ENCODE measurements around the gene TPM3.
"Not testable (repeated sequence)": the region's sequence is repeated elsewhere in the genome, so short reads cannot be mapped to it uniquely, and the experiment has no call there.

TPM3 gene

GRCh38 chr1:154166207-154166606, 25.7 kb downstream of the TPM3 start:
- DNase-seq, result no peak

- no peak for DNase-seq
Observed at GRCh38 chr1:154159554-154159953, 32.3 kb downstream of the TPM3 start.

GRCh38 chr1:154158307-154159125, 33.4 kb downstream of the TPM3 start:
- no peak for DNase-seq

GRCh38 chr1:154157520-154158306, 34.2 kb downstream of the TPM3 start:
- DNase-seq, result no peak

GRCh38 chr1:154155251-154155650, 36.6 kb downstream of the TPM3 start:
- DNase-seq, result peak; percentile 13

DNA sequence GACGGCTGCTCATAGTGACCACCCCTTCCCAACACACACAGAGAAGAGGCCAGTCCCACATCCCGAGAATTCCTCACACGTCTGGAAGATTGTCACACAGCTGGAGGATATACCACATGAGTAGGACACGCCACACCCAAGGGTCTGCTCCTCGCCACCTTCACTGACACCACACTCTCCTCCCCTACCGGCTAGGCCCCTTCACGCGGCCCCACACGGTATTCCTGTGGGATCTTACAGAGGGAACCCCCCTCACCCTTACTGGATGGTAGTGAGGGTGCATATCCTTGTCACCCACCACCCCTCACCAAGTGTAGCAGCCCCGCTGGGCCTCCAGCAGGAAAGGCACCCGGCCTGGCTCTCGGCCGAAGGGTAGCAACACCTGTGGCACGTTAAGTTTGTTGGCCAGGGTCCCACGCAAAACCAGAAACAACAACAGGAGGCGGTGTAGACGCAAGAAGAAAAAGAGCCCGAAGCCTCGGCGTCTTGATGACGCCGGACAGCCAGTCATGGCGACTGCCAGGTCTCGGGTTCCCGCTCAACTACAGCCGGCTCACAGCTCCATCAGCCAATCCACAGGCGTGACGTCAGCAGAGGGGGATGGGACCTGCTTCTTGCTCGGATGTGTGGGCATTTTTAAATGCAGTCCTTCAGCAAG, 37.2 kb downstream of the TPM3 start, which contains the start of gene NUP210L:
TSS of gene NUP210L (minus strand) at position 540 of the 658 bp plus-strand sequence.
- peak; percentile 10 for DNase-seq

DNA sequence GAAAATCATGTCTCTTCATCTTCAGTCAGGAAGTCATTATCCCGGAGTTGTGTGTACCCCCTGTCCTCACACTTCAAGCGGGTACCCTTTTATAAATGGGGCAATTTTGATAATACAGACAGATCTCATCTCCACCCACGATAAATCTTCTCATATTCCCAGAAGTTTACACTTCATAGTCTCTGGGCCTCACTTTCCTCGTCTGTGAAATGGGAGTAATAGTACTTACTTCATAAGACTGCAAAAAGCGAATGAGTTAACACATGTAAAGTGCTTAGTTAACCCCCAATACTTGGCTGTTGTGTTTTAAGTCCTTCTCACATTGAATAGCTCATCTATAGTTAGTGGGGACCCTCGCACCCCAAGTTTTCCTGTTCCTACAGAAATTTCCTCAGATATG, 37.8 kb downstream of the TPM3 start:
- DNase-seq, result no peak

- DNase-seq, result no peak
Observed at GRCh38 chr1:154151311-154151710, 40.6 kb downstream of the TPM3 start.

DNA sequence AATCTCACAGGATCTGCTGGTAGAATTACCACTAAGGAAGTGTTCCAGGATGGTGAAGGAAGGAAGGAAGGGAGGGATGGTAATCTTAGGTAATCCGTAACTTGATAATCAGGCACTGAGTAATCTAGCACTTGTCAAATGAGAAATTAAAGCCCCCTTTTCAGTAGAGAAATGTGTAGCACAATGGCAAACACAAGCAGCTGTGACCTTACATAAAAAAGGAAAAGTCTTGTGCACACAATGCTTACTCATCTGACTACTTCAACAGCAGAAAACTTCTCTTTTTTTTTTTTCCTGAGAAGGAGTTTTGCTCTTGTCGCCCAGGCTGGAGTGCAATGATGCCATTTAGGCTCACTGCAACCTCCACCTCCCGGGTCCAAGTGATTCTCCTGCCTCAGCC, 43.1 kb downstream of the TPM3 start:
- no peak for DNase-seq

- DNase-seq, result not testable (repeated sequence)
Observed at GRCh38 chr1:154147505-154147904, 44.4 kb downstream of the TPM3 start.

GRCh38 chr1:154145986-154146385, 45.9 kb downstream of the TPM3 start:
- DNase-seq, result no peak

DNA sequence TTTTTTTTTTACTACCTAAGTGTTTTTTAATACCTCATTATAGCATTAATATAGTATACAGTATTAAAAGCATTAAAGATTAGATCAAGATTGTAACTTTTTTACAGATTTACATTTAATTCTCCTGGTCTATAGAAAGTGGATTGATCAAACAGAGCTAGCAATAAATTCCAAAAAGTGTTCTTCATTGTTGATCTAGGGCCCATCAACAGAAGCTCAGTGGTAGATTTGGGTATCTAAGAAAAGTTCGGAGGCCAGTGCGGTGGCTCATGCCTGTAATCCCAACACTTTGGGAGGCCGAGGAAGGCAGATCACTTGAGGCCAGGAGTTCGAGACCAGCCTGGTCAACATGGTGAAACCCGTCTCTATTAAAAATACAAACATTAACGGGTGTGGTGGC, 49.5 kb downstream of the TPM3 start:
- no peak for DNase-seq

GRCh38 chr1:154141240-154141639, 50.7 kb downstream of the TPM3 start:
- peak; percentile 41 for DNase-seq

DNA sequence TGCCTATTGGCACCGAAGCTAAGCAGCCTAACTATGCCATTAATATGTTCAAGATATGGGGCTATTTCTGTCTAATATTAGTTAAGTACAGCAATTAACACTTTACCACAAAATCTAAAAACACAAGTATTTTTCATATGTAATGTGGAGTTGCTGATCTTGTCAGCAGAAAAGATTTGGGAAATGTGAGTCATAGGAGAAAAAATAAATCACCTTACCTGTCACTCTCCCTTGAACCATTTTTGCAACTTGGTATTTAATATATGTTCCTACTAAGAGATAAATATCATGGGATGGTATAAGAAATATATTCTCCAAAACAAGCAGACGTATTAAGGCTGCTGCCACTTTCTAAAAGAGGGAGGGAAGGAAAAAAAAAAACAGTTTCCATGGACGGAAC, 54.0 kb downstream of the TPM3 start:
- DNase-seq, result no peak

DNA sequence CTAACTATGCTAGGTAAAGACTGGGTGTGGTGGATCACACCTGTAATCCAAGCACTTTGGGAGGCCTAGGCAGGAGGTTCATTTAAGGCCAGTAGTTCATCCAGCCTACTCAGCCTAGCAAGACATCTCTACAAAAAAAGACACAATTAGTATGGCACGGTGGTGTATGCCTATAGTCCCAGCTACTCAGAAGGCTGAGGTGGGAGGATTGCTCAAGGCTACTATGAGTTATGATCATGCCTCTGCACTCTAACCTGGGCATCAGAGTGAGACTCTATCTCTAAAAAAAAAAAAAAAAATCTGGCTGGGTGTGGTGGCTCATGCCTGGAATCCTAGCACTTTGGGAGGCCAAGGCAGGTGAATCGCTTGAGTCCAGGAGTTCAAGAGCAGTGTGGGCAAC, 58.6 kb downstream of the TPM3 start:
- no peak for DNase-seq

- no peak for DNase-seq
Observed at GRCh38 chr1:154129391-154129970, 62.4 kb downstream of the TPM3 start.

- DNase-seq, result not testable (repeated sequence)
Observed at GRCh38 chr1:154123205-154123604, 68.7 kb downstream of the TPM3 start.

DNA sequence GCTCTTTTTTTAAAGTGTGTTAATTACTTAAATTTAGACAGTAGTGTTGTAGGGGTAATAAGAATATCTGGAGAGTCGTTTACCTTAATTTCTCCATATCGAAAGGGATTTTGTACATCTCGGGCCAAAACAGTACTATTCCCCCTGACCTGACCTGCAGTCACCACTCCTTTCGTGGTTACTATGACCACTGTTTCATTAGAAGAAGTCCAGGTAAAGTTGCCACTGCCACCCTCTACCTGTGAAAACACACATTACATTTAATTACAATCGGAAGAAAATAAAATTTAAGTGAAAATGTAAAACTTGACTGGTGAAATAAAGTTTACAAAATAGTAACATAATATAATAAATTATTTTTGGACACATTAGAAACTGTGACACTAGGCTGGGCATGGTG, 74.3 kb downstream of the TPM3 start:
- no peak for DNase-seq

- DNase-seq, result no peak
Observed at GRCh38 chr1:154115180-154115579, 76.7 kb downstream of the TPM3 start.

All from fibroblast of skin of abdomen (primary cell).